Vagina (tissue), 2 donors: Measurements from ENCODE around the gene TNS3. TPM values are rescaled to one million over a fixed set of nuclear protein-coding genes. Genes with fewer than 3 reads are reported as not detected.

ENCODE experiments used
- DNase-seq, 2 donors: peaks; one replicate each; pipeline ENCODE4 v3.0.0-alpha.2; 2017; ENCODE audit errors: extremely low spot score in 2 of 2
- H3K27ac ChIP-seq: fragments of 200-600 bp; sonication (generic); one replicate; pipeline ENCODE4 v1.5.1; 2019
- H3K27me3 ChIP-seq: fragments of 200-600 bp; sonication (generic); one replicate; pipeline ENCODE4 v1.5.1; 2019
- H3K36me3 ChIP-seq, 2 donors: fragments of 200-600 bp; sonication (generic); one replicate each; pipeline ENCODE4 v1.5.1; 2017 to 2019
- H3K4me1 ChIP-seq: fragments of 200-600 bp; sonication (generic); one replicate; pipeline ENCODE4 v1.5.1; 2019
- H3K4me3 ChIP-seq, 2 donors: fragments of 200-600 bp; sonication (generic); 1 replicate in 1 of 2; 2 replicates in 1 of 2; pipeline ENCODE4 v1.5.1; 2016 to 2019
- H3K9me3 ChIP-seq: fragments of 200-600 bp; sonication (generic); one replicate; pipeline ENCODE4 v1.5.1; 2019
- POLR2A ChIP-seq, 2 donors: fragments of 450-650 bp; IDR thresholded peaks; one replicate each; pipeline ENCODE4 v1.6.1; 2017; ENCODE audit warnings: antibody characterized with exemption in 2 of 2, mild to moderate bottlenecking in 2 of 2, moderate library complexity in 2 of 2
- POLR2AphosphoS5 ChIP-seq, 2 donors: sonication (generic); formaldehyde crosslinking; IDR thresholded peaks; one replicate each; pipeline ENCODE4 v1.9.0; 2017; ENCODE audit warnings: antibody characterized with exemption in 2 of 2, mild to moderate bottlenecking in 2 of 2, low read depth in 1 of 2; ENCODE audit not compliant: insufficient read depth in 1 of 2
- intact Hi-C: fragments of 100-400 bp; cut with DNase I; formaldehyde crosslinking; loops from one replicate; pipeline ENCODE4 v1.15.1; 2023
- total RNA-seq: library from RNA; depleted of rRNA; stranded (reverse); fragments of >200 nt; gene quantifications from one replicate; pipeline ENCODE4 v1.2.3, GENCODE V29; 2016
- TF ChIP-seq, protein P1 (sequence below), 3 experiments: fragments of 450-650 bp in 2 of 3; fragments of 200-600 bp in 1 of 3; sonication (generic) in 1 of 3; IDR thresholded peaks; one replicate each; pipeline ENCODE4 v1.5.1; 2017 to 2019; ENCODE audit warnings: antibody characterized with exemption in 3 of 3, mild to moderate bottlenecking in 2 of 3, moderate library complexity in 2 of 3

TNS3 gene
- total RNA-seq, 1 donor from 2014 or later = 36.8 TPM

DNA sequence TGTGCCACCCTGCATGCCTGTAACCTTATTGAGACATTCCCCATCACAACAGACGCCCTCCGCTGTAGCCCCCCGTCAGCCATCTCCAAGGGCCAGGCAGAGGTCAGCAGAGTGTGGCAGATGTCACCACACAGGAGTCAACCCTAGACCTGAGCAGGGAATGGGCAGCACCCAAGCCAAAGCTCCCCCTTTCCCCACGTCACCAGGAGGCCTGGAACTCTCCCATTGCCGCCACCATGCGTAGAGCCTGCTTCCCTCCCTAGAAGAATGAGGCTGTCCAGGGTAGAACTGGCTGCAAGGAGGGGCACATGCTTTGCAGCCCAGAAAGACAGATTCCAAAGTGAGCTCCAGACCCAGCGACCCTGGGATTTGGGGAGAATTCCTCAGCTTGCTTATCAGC, 342.9 kb downstream of the TNS3 start:
- no peak overlapping the region for H3K4me3 ChIP-seq
- peak overlapping the region; percentile 62 for H3K27ac ChIP-seq
- no peaks in the 10 kb centered on the region for H3K9me3 ChIP-seq
- H3K36me3 ChIP-seq = no peaks in the 10 kb centered on the region
- DNase-seq = no peak
- no peak for TF ChIP-seq POLR2A (IDR thresholded peaks at IDR 0.05)
- TF ChIP-seq POLR2AphosphoS5 (IDR thresholded peaks at IDR 0.05; ENCODE audit: insufficient read depth in 1 of 2, low read depth in 1 of 2) = no peak
- TF ChIP-seq, protein P1, sequence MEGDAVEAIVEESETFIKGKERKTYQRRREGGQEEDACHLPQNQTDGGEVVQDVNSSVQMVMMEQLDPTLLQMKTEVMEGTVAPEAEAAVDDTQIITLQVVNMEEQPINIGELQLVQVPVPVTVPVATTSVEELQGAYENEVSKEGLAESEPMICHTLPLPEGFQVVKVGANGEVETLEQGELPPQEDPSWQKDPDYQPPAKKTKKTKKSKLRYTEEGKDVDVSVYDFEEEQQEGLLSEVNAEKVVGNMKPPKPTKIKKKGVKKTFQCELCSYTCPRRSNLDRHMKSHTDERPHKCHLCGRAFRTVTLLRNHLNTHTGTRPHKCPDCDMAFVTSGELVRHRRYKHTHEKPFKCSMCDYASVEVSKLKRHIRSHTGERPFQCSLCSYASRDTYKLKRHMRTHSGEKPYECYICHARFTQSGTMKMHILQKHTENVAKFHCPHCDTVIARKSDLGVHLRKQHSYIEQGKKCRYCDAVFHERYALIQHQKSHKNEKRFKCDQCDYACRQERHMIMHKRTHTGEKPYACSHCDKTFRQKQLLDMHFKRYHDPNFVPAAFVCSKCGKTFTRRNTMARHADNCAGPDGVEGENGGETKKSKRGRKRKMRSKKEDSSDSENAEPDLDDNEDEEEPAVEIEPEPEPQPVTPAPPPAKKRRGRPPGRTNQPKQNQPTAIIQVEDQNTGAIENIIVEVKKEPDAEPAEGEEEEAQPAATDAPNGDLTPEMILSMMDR (IDR thresholded peaks at IDR 0.05) = no peak
- peaks cover 10% of the 10 kb centered on the region for H3K4me1 ChIP-seq
- H3K27me3 ChIP-seq = no peaks in the 10 kb centered on the region
- intact Hi-C loops = no loop called here

DNA sequence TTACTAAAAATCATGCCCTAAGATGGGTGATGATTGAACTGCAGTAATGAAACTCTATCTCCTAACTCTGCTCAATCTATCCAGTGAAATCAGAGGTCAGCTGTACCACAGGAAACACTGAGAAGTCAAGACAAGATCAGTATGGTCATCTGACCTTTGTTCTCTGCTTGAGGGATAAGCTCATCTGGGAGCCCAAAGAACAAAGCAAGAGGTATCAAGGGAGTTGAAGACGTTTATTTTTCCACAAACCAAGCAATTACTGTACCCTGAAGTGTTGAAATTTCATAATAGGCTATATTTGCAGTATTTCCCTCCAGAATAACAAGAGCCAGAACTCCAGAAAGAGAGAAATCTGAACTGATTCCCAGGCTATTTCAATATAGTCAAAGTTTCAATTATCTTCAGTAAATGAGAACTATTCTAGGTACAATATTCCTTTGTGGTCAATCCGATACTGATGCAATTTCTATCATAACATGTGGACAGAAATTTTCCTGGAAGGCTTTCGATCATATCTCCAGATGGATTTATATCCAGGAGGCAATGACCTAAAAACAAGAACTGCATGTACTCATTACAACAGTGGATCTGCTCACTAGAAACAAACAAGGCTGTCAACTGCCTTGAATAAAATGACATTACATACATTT, 345.3 kb downstream of the TNS3 start:
- no peak overlapping the region for H3K4me3 ChIP-seq
- TF ChIP-seq POLR2A (IDR thresholded peaks at IDR 0.05) = no peak
- TF ChIP-seq POLR2AphosphoS5 (IDR thresholded peaks at IDR 0.05; ENCODE audit: insufficient read depth in 1 of 2, low read depth in 1 of 2) = no peak
- TF ChIP-seq, protein P1 (IDR thresholded peaks at IDR 0.05) = no peak
- no peak overlapping the region for H3K27ac ChIP-seq
- no peaks in the 10 kb centered on the region for H3K9me3 ChIP-seq
- intact Hi-C loops = no loop called here
- H3K36me3 ChIP-seq = no peaks in the 10 kb centered on the region
- no peaks in the 10 kb centered on the region for H3K27me3 ChIP-seq
- peaks cover 10% of the 10 kb centered on the region for H3K4me1 ChIP-seq
- DNase-seq = no peak

DNA sequence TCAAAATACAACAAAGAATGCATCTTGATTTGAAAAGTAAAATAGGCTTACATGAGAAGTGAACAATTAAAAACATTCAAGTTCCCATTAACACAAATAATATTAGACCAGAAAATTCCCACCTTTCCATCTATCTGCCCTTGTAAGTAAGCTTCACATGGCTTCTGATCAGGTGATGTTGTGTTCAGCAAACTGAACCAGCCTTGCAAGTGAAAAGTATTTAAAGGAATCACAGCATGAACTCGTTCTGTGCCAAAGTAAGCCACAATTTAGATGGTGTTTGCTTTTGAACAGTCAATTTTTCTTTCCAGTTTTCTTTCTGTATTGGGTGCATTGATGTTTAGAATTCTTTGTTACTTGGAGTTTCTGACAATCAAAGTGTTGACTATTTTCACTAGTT, 347.9 kb downstream of the TNS3 start:
- no peak for DNase-seq
- H3K9me3 ChIP-seq = no peaks in the 10 kb centered on the region
- no peaks in the 10 kb centered on the region for H3K27me3 ChIP-seq
- TF ChIP-seq POLR2A (IDR thresholded peaks at IDR 0.05) (no peak), POLR2AphosphoS5 (IDR thresholded peaks at IDR 0.05; ENCODE audit: insufficient read depth in 1 of 2, low read depth in 1 of 2) (no peak)
- TF ChIP-seq, protein P1 (IDR thresholded peaks at IDR 0.05) = no peak
- no peaks in the 10 kb centered on the region for H3K36me3 ChIP-seq
- H3K27ac ChIP-seq = no peak overlapping the region
- no peak overlapping the region for H3K4me3 ChIP-seq
- H3K4me1 ChIP-seq = no peaks in the 10 kb centered on the region
- intact Hi-C loops = no loop called here

DNA sequence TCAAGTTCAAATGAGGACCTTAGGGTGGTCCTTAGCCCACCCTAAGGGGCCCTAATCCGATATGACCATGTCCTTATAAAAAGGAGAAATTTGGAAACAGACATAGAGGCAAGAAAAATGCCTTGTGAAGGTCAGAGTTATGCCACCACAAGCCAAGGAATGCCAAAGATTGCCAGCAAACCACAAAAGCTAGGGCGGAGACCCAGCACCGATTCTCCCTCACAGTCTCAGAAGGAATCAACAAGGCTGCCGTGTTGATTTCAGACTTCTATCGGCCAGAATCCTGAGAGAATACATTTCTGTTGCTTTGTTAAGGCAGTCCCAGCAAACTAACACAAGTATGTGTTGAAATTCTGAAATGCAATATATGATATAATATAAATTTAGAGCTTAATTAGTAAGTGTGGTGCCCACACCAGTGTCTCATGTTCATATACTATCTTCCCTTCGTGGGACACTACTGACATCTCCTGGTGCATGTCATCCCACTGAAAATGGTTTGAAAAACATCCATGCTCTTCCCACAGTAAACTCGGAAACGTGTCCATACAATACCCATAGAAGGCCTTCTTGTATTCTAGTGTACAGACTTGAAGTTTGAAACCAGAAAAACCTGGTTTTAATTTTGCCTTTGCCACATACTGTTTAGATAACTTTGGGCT, 349.0 kb downstream of the TNS3 start:
- no peaks in the 10 kb centered on the region for H3K27me3 ChIP-seq
- no peaks in the 10 kb centered on the region for H3K36me3 ChIP-seq
- no peak for DNase-seq
- no peaks in the 10 kb centered on the region for H3K4me1 ChIP-seq
- no peak for TF ChIP-seq POLR2AphosphoS5 (IDR thresholded peaks at IDR 0.05; ENCODE audit: insufficient read depth in 1 of 2, low read depth in 1 of 2)
- TF ChIP-seq, protein P1 (IDR thresholded peaks at IDR 0.05) = no peak
- TF ChIP-seq POLR2A (IDR thresholded peaks at IDR 0.05) = no peak
- no peak overlapping the region for H3K27ac ChIP-seq
- intact Hi-C loops = no loop called here
- H3K4me3 ChIP-seq = no peak overlapping the region
- no peaks in the 10 kb centered on the region for H3K9me3 ChIP-seq

DNA sequence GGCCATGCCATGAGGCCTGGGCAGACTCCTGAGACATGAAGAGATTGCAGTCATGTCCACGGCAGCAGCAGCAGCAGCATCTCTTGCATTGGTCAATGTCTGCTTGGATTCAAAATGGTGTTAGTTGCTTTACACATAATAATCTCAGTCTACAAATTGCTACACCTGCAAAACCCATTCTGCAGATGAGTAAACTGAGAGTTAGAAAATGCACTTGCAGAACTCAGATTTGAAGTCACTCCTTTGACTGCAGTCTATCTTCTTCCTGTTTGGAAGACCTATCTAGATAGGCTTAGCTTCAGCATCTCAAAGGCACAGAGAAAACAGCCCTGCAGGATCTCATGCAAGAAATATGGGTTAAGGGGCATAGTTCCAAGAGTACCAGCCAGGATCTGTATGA, 350.3 kb downstream of the TNS3 start:
- Histone ChIP-seq H3K4me1 (peaks cover 6% of the 10 kb centered on the region), H3K27ac (no peak overlapping the region), H3K9me3 (no peaks in the 10 kb centered on the region), H3K27me3 (no peaks in the 10 kb centered on the region), H3K4me3 (no peak overlapping the region), H3K36me3 (no peaks in the 10 kb centered on the region)
- DNase-seq = no peak
- intact Hi-C loops = no loop called here
- TF ChIP-seq POLR2A (IDR thresholded peaks at IDR 0.05) (no peak), POLR2AphosphoS5 (IDR thresholded peaks at IDR 0.05; ENCODE audit: insufficient read depth in 1 of 2, low read depth in 1 of 2) (no peak)
- TF ChIP-seq, protein P1 (IDR thresholded peaks at IDR 0.05) = no peak
